SK-N-SH treated with all-trans-retinoic acid at 6 μM for 48 hours (cell line): ENCODE measurements around the gene TREH.

Experiments
- ATAC-seq: fragments of 200-7000 bp; cut with Tn5 transposase; 3 replicates; pipeline ENCODE4 v1.9.1; 2020; ENCODE audit warnings: mild to moderate bottlenecking, moderate library complexity
- ARNTL ChIP-seq: fragments of 450-650 bp; formaldehyde crosslinking; IDR thresholded peaks from 2 replicates; pipeline ENCODE4 v1.5.0; 2020; ENCODE audit warnings: low read depth, mild to moderate bottlenecking, moderate library complexity, borderline replicate concordance
- BACH2 ChIP-seq: fragments of 250-450 bp; sonication (Bioruptor Pico); IDR thresholded peaks from 2 replicates; pipeline ENCODE4 v1.9.0; 2021; ENCODE audit warnings: mild to moderate bottlenecking, borderline replicate concordance
- CSDC2 ChIP-seq: fragments of 250-450 bp; sonication (Bioruptor Pico); IDR thresholded peaks from 2 replicates; pipeline ENCODE4 v1.5.0; 2020; ENCODE audit warnings: mild to moderate bottlenecking, moderate library complexity
- GLIS3 ChIP-seq: fragments of 250-450 bp; sonication (Bioruptor Pico); IDR thresholded peaks from 2 replicates; pipeline ENCODE4 v1.5.0; 2020; ENCODE audit warnings: mild to moderate bottlenecking, moderate library complexity
- ISL1 ChIP-seq: fragments of 250-450 bp; sonication (Bioruptor Pico); IDR thresholded peaks from 2 replicates; pipeline ENCODE4 v2.1.2; 2022; ENCODE audit warnings: mild to moderate bottlenecking, moderate library complexity
- OSR1 ChIP-seq: fragments of 250-450 bp; sonication (Bioruptor Pico); IDR thresholded peaks from 2 replicates; pipeline ENCODE4 v1.8.0; 2022; ENCODE audit warnings: moderate library complexity, mild to moderate bottlenecking, inconsistent platforms
- PPARA ChIP-seq: fragments of 250-450 bp; sonication (Bioruptor Pico); IDR thresholded peaks from 2 replicates; pipeline ENCODE4 v1.5.0; 2020; ENCODE audit warnings: mild to moderate bottlenecking, borderline replicate concordance
- RARB ChIP-seq: fragments of 250-450 bp; sonication (Bioruptor Pico); IDR thresholded peaks from 2 replicates; pipeline ENCODE4 v1.8.0; 2021; ENCODE audit warnings: mild to moderate bottlenecking, moderate library complexity
- TCF4 ChIP-seq: fragments of 250-450 bp; sonication (Bioruptor Pico); IDR thresholded peaks from 2 replicates; pipeline ENCODE4 v1.8.0; 2021; ENCODE audit warnings: mild to moderate bottlenecking, moderate library complexity, borderline replicate concordance
- ZFP3 ChIP-seq: fragments of 250-450 bp; sonication (Bioruptor Pico); IDR thresholded peaks from 2 replicates; pipeline ENCODE4 v1.5.0; 2020; ENCODE audit warnings: mild to moderate bottlenecking, moderate library complexity
- ZFP30 ChIP-seq: fragments of 450-650 bp; formaldehyde crosslinking; IDR thresholded peaks from 2 replicates; pipeline ENCODE4 v1.5.0; 2022; ENCODE audit warnings: mild to moderate bottlenecking, moderate library complexity
- ZNF565 ChIP-seq: fragments of 450-650 bp; formaldehyde crosslinking; conservative IDR thresholded peaks from 2 replicates; pipeline ENCODE4 v1.5.0; 2020; ENCODE audit warnings: low read depth, mild to moderate bottlenecking, moderate library complexity
- ZNF8 ChIP-seq: fragments of 450-650 bp; formaldehyde crosslinking; IDR thresholded peaks from 2 replicates; pipeline ENCODE4 v1.5.0; 2020; ENCODE audit warnings: mild to moderate bottlenecking, moderate library complexity
- TF ChIP-seq, protein P1 (sequence below): fragments of 250-450 bp; sonication (Bioruptor Pico); IDR thresholded peaks from 2 replicates; pipeline ENCODE4 v1.5.1; 2021; ENCODE audit warnings: mild to moderate bottlenecking, moderate library complexity
- TF ChIP-seq, protein P2 (sequence below): fragments of 250-450 bp; sonication (Bioruptor Pico); IDR thresholded peaks from 2 replicates; pipeline ENCODE4 v1.5.1; 2020; ENCODE audit warnings: low read depth, mild to moderate bottlenecking, moderate library complexity
- TF ChIP-seq, protein P3 (sequence below): fragments of 250-450 bp; sonication (Bioruptor Pico); IDR thresholded peaks from 2 replicates; pipeline ENCODE4 v1.8.0; 2021; ENCODE audit warnings: low read depth, mild to moderate bottlenecking, moderate library complexity, borderline replicate concordance

Gene TREH

DNA sequence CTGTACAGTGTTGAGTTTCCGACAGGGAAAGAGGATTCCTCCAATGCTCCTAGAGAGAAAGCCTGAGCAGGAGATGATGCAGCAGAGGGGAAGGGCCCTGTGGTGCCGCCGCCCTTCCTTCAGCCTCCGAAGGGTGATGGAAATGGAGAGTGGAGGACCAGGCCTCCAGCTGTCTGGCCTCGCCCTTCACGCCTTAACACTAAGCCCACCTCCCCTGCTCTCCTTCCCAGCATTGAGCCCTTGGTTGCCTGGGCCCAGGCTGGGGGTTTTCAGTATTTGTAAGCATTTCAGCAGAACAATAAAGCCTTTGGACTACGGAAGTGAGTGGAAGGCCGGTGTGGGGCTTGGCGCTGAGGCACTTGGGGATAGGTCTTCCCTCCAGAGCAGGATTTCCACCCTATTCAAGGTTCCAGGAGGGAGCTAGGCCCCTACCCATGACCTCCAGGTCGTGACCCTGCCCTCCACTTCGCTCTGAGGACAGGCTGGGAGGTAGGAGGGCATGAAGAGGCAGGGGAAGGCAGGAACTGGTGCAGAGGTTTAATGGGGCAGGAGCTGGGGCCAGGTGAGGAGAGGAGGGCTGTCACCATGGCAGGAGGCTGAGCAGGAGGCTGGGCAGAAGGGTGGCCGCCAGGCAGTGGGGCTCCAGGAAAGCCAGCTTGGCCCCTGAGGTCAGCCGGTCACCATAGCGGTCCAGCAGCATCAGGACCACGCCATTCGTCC is 21.6 kb downstream of the TREH start (continued):
- TF ChIP-seq, protein P1, sequence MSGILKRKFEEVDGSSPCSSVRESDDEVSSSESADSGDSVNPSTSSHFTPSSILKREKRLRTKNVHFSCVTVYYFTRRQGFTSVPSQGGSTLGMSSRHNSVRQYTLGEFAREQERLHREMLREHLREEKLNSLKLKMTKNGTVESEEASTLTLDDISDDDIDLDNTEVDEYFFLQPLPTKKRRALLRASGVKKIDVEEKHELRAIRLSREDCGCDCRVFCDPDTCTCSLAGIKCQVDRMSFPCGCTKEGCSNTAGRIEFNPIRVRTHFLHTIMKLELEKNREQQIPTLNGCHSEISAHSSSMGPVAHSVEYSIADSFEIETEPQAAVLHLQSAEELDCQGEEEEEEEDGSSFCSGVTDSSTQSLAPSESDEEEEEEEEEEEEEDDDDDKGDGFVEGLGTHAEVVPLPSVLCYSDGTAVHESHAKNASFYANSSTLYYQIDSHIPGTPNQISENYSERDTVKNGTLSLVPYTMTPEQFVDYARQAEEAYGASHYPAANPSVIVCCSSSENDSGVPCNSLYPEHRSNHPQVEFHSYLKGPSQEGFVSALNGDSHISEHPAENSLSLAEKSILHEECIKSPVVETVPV (CRISPR knock-in tag), result no peak
- TF ChIP-seq CSDC2 (CRISPR knock-in tag) (no peak), ZNF565 (CRISPR knock-in tag) (no peak), BACH2 (CRISPR knock-in tag) (no peak), ISL1 (CRISPR knock-in tag) (no peak), TCF4 (CRISPR knock-in tag) (no peak), OSR1 (CRISPR knock-in tag) (no peak)

DNA sequence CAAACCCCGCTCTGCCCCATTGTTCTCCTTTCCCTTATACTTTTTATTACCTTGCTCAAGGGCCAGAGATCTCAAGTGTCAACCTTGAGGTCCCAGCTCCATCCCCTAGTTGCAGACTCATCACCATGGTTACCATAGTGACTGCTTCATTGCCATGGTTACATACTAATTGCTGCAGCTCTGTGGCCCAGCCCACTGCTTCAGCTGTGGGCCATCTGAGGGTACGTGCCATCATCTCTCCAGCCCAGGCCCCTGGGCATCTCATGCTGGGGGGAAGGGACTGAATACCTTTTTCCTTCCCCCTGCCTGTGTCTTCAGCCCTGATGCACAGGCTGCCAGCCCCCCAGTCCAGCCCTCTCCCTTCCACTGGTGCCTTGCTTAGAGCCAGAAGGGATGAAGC is 22.2 kb downstream of the TREH start:
- ATAC-seq, result no peak
- TF ChIP-seq, protein P1 (CRISPR knock-in tag), result no peak
- TF ChIP-seq ARNTL (CRISPR knock-in tag), result no peak
- TF ChIP-seq ZNF8 (CRISPR knock-in tag), result no peak
- no peak for TF ChIP-seq RARB (CRISPR knock-in tag)
- TF ChIP-seq ZFP30 (CRISPR knock-in tag), result no peak
- TF ChIP-seq, protein P2, sequence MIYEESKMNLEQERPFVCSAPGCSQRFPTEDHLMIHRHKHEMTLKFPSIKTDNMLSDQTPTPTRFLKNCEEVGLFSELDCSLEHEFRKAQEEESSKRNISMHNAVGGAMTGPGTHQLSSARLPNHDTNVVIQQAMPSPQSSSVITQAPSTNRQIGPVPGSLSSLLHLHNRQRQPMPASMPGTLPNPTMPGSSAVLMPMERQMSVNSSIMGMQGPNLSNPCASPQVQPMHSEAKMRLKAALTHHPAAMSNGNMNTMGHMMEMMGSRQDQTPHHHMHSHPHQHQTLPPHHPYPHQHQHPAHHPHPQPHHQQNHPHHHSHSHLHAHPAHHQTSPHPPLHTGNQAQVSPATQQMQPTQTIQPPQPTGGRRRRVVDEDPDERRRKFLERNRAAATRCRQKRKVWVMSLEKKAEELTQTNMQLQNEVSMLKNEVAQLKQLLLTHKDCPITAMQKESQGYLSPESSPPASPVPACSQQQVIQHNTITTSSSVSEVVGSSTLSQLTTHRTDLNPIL, result no peak
- no peak for TF ChIP-seq BACH2 (CRISPR knock-in tag)
- no peak for TF ChIP-seq ZFP3
- no peak for TF ChIP-seq TCF4 (CRISPR knock-in tag)
- TF ChIP-seq ZNF565 (CRISPR knock-in tag), result no peak
- TF ChIP-seq GLIS3 (CRISPR knock-in tag), result no peak
- no peak for TF ChIP-seq ISL1 (CRISPR knock-in tag)
- TF ChIP-seq, protein P3, sequence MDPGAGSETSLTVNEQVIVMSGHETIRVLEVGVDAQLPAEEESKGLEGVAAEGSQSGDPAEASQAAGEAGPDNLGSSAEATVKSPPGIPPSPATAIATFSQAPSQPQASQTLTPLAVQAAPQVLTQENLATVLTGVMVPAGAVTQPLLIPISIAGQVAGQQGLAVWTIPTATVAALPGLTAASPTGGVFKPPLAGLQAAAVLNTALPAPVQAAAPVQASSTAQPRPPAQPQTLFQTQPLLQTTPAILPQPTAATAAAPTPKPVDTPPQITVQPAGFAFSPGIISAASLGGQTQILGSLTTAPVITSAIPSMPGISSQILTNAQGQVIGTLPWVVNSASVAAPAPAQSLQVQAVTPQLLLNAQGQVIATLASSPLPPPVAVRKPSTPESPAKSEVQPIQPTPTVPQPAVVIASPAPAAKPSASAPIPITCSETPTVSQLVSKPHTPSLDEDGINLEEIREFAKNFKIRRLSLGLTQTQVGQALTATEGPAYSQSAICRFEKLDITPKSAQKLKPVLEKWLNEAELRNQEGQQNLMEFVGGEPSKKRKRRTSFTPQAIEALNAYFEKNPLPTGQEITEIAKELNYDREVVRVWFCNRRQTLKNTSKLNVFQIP (CRISPR knock-in tag), result no peak
- TF ChIP-seq OSR1 (CRISPR knock-in tag), result no peak

DNA sequence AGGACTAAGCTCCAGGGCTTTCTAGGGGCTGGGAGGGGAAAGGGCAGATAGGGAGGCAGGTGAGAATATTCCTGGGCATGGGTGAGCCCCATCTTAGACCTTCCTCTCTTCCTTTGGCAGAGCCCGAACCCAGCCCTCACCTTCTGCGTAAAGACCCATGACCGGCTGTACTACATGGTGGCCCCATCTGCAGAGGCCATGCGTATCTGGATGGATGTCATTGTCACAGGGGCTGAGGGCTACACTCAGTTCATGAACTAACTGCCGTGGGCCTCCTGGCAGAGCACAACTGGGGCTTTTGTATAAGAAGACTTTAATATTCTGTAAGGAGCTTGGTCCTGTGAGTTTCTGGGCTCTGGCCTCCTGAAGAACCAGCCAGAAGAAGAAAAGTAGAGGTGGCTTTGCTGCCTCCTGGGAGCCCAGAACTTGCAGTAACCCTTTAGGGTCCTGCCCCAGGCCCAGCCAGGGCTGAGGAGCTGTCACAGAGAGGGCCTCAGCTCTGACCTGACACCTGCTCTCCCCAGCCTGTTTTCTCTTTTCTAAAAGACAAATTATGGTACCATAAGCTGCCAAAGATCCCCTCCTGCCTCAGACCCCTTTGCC is 22.8 kb downstream of the TREH start:
- no peak for TF ChIP-seq CSDC2 (CRISPR knock-in tag)
- TF ChIP-seq, protein P3 (CRISPR knock-in tag), result no peak
- TF ChIP-seq, protein P2, result no peak
- TF ChIP-seq ISL1 (CRISPR knock-in tag), result no peak
- no peak for TF ChIP-seq ZNF8 (CRISPR knock-in tag)
- TF ChIP-seq OSR1 (CRISPR knock-in tag), result no peak
- TF ChIP-seq, protein P1 (CRISPR knock-in tag), result no peak
- TF ChIP-seq BACH2 (CRISPR knock-in tag), result no peak
- TF ChIP-seq PPARA, result no peak
- ATAC-seq, result no peak
